WTC11 (cell line): ENCODE results near the gene MED12.

Experiments
- TEAD4 ChIP-seq: sonication (generic); formaldehyde crosslinking; IDR thresholded peaks from 2 replicates; pipeline ENCODE4 v1.8.0; 2022; ENCODE audit warnings: mild to moderate bottlenecking, missing genetic modification reagents
- TF ChIP-seq, protein P1 (sequence below): sonication (generic); formaldehyde crosslinking; IDR thresholded peaks from 2 replicates; pipeline ENCODE4 v1.8.1; 2023; ENCODE audit warnings: mild to moderate bottlenecking, missing genetic modification reagents, moderate library complexity
- TF ChIP-seq, protein P2 (sequence below): sonication (generic); formaldehyde crosslinking; IDR thresholded peaks from 2 replicates; pipeline ENCODE4 v1.8.0; 2022; ENCODE audit warnings: mild to moderate bottlenecking, missing genetic modification reagents

DNA sequence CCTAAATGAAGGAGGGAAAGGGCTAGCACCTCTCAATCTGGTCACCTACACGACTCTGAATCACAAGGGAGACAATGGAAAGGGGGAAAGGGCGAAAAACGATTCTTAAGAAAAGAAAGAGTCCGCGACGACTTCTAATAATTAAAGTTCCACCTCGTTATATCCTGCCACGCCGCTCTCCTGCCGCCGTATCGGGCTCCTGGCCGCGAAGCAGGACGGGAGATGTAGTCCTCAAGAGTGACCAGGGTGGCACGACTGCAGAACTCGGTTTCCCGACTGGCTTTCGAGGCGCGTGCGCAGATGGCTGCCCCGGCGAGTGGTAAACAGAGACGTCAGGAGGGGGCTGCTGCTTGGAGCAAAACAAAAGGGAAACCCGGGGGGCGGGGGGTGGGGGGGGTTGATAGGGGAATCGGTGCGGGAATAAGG is 22.8 kb upstream of the MED12 start, which contains the start of gene FOXO4:
- TF ChIP-seq, protein P1, sequence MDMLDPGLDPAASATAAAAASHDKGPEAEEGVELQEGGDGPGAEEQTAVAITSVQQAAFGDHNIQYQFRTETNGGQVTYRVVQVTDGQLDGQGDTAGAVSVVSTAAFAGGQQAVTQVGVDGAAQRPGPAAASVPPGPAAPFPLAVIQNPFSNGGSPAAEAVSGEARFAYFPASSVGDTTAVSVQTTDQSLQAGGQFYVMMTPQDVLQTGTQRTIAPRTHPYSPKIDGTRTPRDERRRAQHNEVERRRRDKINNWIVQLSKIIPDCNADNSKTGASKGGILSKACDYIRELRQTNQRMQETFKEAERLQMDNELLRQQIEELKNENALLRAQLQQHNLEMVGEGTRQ (CRISPR knock-in tag): no peak
- TF ChIP-seq, protein P2, sequence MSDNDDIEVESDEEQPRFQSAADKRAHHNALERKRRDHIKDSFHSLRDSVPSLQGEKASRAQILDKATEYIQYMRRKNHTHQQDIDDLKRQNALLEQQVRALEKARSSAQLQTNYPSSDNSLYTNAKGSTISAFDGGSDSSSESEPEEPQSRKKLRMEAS (CRISPR knock-in tag): no peak; the same call in 1 of the 2 replicates
- TF ChIP-seq TEAD4 (CRISPR knock-in tag): no peak
